Activated CD4-positive, alpha-beta T cell treated with anti-CD3 and anti-CD28 coated beads for 1 hour (primary cell): ENCODE results near the gene MTHFD1L.
"Not testable (repeated sequence)": the region's sequence is repeated elsewhere in the genome, so short reads cannot be mapped to it uniquely, and the experiment has no call there.

Experiments used
- DNase-seq: peaks from one replicate; pipeline ENCODE4 v3.0.0-alpha.2; 2020

MTHFD1L gene

GRCh38 chr6:151101161-151101815 is 235.8 kb downstream of the MTHFD1L start:
- DNase-seq, result no peak

GRCh38 chr6:151101816-151102694 is 236.6 kb downstream of the MTHFD1L start:
- DNase-seq, result no peak

GRCh38 chr6:151103266-151103665 is 237.8 kb downstream of the MTHFD1L start:
- no peak for DNase-seq

- DNase-seq, result no peak
These were observed 242.5 kb downstream of the MTHFD1L start for GRCh38 chr6:151107897-151108427.

GRCh38 chr6:151108548-151108947 is 243.0 kb downstream of the MTHFD1L start:
- no peak for DNase-seq

- DNase-seq, result no peak
These were observed 243.9 kb downstream of the MTHFD1L start for GRCh38 chr6:151109361-151109760.

GRCh38 chr6:151109869-151110575 is 244.5 kb downstream of the MTHFD1L start:
- DNase-seq, result no peak

- no peak for DNase-seq
These were observed 245.0 kb downstream of the MTHFD1L start for GRCh38 chr6:151110576-151110905.

GRCh38 chr6:151111670-151112069 is 246.2 kb downstream of the MTHFD1L start:
- no peak for DNase-seq

- no peak for DNase-seq
These were observed 246.6 kb downstream of the MTHFD1L start for GRCh38 chr6:151112130-151112529.

GRCh38 chr6:151112884-151113283 is 247.4 kb downstream of the MTHFD1L start:
- DNase-seq, result not testable (repeated sequence)

GRCh38 chr6:151113641-151114040 is 248.1 kb downstream of the MTHFD1L start:
- DNase-seq, result no peak

- DNase-seq, result no peak
These were observed 253.1 kb downstream of the MTHFD1L start for GRCh38 chr6:151118461-151119123.

- DNase-seq, result no peak
These were observed 254.5 kb downstream of the MTHFD1L start for GRCh38 chr6:151119823-151120524.

- DNase-seq, result no peak
These were observed 256.4 kb downstream of the MTHFD1L start for GRCh38 chr6:151121900-151122299.

GRCh38 chr6:151123641-151124040 is 258.1 kb downstream of the MTHFD1L start:
- not testable (repeated sequence) for DNase-seq

- not testable (repeated sequence) for DNase-seq
These were observed 259.7 kb downstream of the MTHFD1L start for GRCh38 chr6:151125242-151125641.

GRCh38 chr6:151125651-151126416 is 260.3 kb downstream of the MTHFD1L start:
- not testable (repeated sequence) for DNase-seq

GRCh38 chr6:151126417-151126724 is 260.9 kb downstream of the MTHFD1L start:
- not testable (repeated sequence) for DNase-seq

GRCh38 chr6:151127133-151127798 is 261.8 kb downstream of the MTHFD1L start:
- not testable (repeated sequence) for DNase-seq
